Inflammatory macrophage (primary cell): ENCODE data around the gene SRGAP1.

Experiments
- DNase-seq, 2 donors: peaks; one replicate each; pipeline ENCODE4 v3.0.0-alpha.2; 2020 to 2022

Gene SRGAP1

GRCh38 chr12:63968673-63969072 is 124.2 kb downstream of the SRGAP1 start:
- DNase-seq: no peak

- DNase-seq: no peak
Measured at GRCh38 chr12:63976902-63977395, 132.4 kb downstream of the SRGAP1 start.

GRCh38 chr12:63977441-63977840 is 132.9 kb downstream of the SRGAP1 start:
- DNase-seq: no peak

GRCh38 chr12:63978519-63978918 is 134.0 kb downstream of the SRGAP1 start:
- no peak for DNase-seq

- DNase-seq: no peak
Measured at GRCh38 chr12:63980211-63980610, 135.7 kb downstream of the SRGAP1 start.

- no peak for DNase-seq
Measured at GRCh38 chr12:63981343-63981742, 136.8 kb downstream of the SRGAP1 start.

- DNase-seq: no peak
Measured at GRCh38 chr12:63982604-63983295, 138.2 kb downstream of the SRGAP1 start.

- DNase-seq: no peak
Measured at GRCh38 chr12:63985456-63985855, 141.0 kb downstream of the SRGAP1 start.

GRCh38 chr12:63985945-63986344 is 141.4 kb downstream of the SRGAP1 start:
- no peak for DNase-seq

GRCh38 chr12:63989301-63989845 is 144.9 kb downstream of the SRGAP1 start:
- no peak for DNase-seq

- DNase-seq: no peak
Measured at GRCh38 chr12:63990828-63991547, 146.5 kb downstream of the SRGAP1 start.

- no peak for DNase-seq
Measured at GRCh38 chr12:63994704-63995103, 150.2 kb downstream of the SRGAP1 start.

GRCh38 chr12:63995512-63995911 is 151.0 kb downstream of the SRGAP1 start:
- no peak for DNase-seq

GRCh38 chr12:63996556-63996955 is 152.1 kb downstream of the SRGAP1 start:
- DNase-seq: no peak

GRCh38 chr12:63997198-63997597 is 152.7 kb downstream of the SRGAP1 start:
- no peak for DNase-seq

GRCh38 chr12:63998584-63998983 is 154.1 kb downstream of the SRGAP1 start:
- no peak for DNase-seq

GRCh38 chr12:63999853-64000252 is 155.4 kb downstream of the SRGAP1 start:
- no peak for DNase-seq

- peak in 1 of 2 donors; percentile 2 for DNase-seq
Measured at GRCh38 chr12:64001439-64001838, 156.9 kb downstream of the SRGAP1 start.

GRCh38 chr12:64004641-64005040 is 160.1 kb downstream of the SRGAP1 start:
- no peak for DNase-seq

GRCh38 chr12:64006211-64006825 is 161.8 kb downstream of the SRGAP1 start:
- peak; percentile 42 to 46 for DNase-seq

GRCh38 chr12:64007853-64008252 is 163.4 kb downstream of the SRGAP1 start:
- no peak for DNase-seq

GRCh38 chr12:64008596-64008995 is 164.1 kb downstream of the SRGAP1 start:
- no peak for DNase-seq

- DNase-seq: no peak
Measured at GRCh38 chr12:64009321-64010068, 165.0 kb downstream of the SRGAP1 start.
